IPS-18a (cell line): ENCODE results near the gene COL26A1.
"Not testable (repeated sequence)": the region's sequence is repeated elsewhere in the genome, so short reads cannot be mapped to it uniquely, and the experiment has no call there.

Experiments used
- H3K27ac ChIP-seq: one replicate; pipeline ENCODE4 v1.5.1; 2013; ENCODE audit warnings: low read length
- H3K27me3 ChIP-seq: one replicate; pipeline ENCODE4 v1.6.1; 2013; ENCODE audit warnings: mild to moderate bottlenecking, low read length; ENCODE audit not compliant: control insufficient read depth, insufficient read depth
- H3K36me3 ChIP-seq: one replicate; pipeline ENCODE4 v1.6.1; 2013; ENCODE audit warnings: low read depth, low read length; ENCODE audit not compliant: control insufficient read depth
- H3K4me1 ChIP-seq: one replicate; pipeline ENCODE4 v1.6.1; 2013; ENCODE audit warnings: low read depth, low read length; ENCODE audit not compliant: control insufficient read depth
- H3K4me3 ChIP-seq: one replicate; pipeline ENCODE4 v1.5.1; 2013; ENCODE audit warnings: low read length
- H3K9ac ChIP-seq: one replicate; pipeline ENCODE4 v1.6.1; 2013; ENCODE audit warnings: mild to moderate bottlenecking, low read length, moderate library complexity
- H3K9me3 ChIP-seq: one replicate; pipeline ENCODE4 v1.6.1; 2013; ENCODE audit warnings: low read depth, low read length; ENCODE audit not compliant: control insufficient read depth

The COL26A1 gene

GRCh38 chr7:101490439-101490838 is 127.8 kb downstream of the COL26A1 start:
- not testable (repeated sequence) for H3K36me3 ChIP-seq, H3K27ac ChIP-seq, H3K4me3 ChIP-seq, H3K27me3 ChIP-seq, H3K9ac ChIP-seq, H3K9me3 ChIP-seq
- H3K4me1 ChIP-seq, result peaks cover 20% of the 10 kb centered on the region

DNA sequence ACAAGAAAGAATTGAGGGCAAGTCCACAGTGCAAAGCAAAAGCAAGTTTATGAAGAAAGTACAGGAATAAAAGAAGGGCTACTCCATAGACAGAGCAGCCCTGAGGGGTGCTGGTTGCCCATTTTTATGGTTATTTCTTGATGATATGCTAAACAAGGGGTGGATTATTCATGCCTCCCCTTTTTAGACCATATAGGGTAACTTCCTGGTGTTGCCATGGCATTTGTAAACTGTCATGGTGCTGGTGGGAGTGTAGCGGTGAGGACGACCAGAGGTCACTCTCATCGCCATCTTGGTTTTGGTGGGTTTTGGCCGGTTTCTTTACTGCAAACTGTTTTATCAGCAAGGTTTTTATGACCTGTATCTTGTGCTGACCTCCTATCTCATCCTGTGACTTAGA is 128.8 kb downstream of the COL26A1 start:
- not testable (repeated sequence) for H3K9me3 ChIP-seq, H3K4me3 ChIP-seq, H3K27ac ChIP-seq, H3K27me3 ChIP-seq, H3K36me3 ChIP-seq, H3K9ac ChIP-seq
- H3K4me1 ChIP-seq, result peaks cover 13% of the 10 kb centered on the region

DNA sequence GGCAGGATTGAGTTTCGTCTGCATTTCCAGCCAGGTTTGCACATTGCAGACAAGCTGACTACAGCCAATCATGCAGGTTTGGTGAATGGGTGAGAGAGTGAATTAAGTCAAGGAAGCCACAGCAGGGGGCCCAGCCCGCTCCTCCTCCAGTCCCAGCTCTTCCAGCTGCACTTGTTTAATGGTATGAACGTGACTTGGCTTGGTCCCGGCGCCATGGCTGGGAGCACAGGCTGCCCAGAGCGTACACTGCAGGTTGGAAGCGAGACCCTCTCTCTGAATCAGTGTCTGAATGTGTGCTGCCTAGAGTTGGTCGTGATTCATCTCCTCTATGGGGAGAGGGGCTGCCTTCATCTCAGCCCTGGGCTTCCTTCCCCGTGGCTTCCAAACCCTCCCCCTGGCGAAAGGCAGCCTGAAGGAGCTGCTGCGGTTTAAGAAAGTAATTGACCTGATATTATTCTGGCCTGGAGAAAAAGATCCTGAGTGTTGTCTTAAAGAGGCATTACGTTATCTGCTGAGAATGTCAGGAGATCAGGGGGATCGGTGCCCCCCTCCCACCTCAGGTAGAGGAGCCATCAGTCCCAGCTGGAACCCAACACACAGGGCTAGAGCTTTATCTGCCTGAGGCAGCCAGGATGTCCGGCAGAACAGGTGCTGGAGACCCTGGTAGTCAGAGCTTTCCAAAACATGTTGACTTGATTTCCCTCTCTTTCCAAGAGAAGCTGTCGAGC is 132.1 kb downstream of the COL26A1 start:
- H3K27ac ChIP-seq, result no peak overlapping the region
- H3K27me3 ChIP-seq, result no peaks in the 10 kb centered on the region
- peaks cover 9% of the 10 kb centered on the region for H3K4me1 ChIP-seq
- H3K9ac ChIP-seq, result no peak overlapping the region
- H3K36me3 ChIP-seq, result no peaks in the 10 kb centered on the region
- H3K9me3 ChIP-seq, result no peaks in the 10 kb centered on the region
- no peak overlapping the region for H3K4me3 ChIP-seq

DNA sequence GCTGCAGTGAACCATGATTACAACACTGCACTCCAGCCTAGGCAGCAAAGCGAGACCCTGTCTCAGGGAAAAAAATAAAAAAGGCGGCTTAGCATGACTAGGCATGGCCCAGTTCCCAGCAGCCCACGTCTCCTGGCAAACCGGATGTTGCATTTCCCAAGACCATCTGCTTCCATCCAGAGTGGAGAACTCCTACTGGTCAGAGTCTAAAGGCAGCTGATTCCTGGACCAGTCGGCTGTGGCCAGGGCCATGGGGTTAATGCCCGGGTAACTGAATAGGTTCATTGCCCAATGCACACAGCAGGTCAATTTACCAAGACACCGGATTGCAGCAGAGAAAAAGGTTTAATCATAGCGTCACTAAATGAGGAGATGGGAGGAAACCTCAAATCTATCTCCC is 133.3 kb downstream of the COL26A1 start:
- no peak overlapping the region for H3K4me3 ChIP-seq
- no peaks in the 10 kb centered on the region for H3K9me3 ChIP-seq
- no peak overlapping the region for H3K9ac ChIP-seq
- no peak overlapping the region for H3K27ac ChIP-seq
- H3K36me3 ChIP-seq, result no peaks in the 10 kb centered on the region
- no peaks in the 10 kb centered on the region for H3K27me3 ChIP-seq
- H3K4me1 ChIP-seq, result peaks cover 9% of the 10 kb centered on the region

GRCh38 chr7:101501351-101501750 is 138.7 kb downstream of the COL26A1 start:
- H3K27ac ChIP-seq, result no peak overlapping the region
- no peaks in the 10 kb centered on the region for H3K27me3 ChIP-seq
- no peak overlapping the region for H3K4me3 ChIP-seq
- peaks cover 4% of the 10 kb centered on the region for H3K4me1 ChIP-seq
- no peak overlapping the region for H3K9ac ChIP-seq
- H3K9me3 ChIP-seq, result no peaks in the 10 kb centered on the region
- no peaks in the 10 kb centered on the region for H3K36me3 ChIP-seq

DNA sequence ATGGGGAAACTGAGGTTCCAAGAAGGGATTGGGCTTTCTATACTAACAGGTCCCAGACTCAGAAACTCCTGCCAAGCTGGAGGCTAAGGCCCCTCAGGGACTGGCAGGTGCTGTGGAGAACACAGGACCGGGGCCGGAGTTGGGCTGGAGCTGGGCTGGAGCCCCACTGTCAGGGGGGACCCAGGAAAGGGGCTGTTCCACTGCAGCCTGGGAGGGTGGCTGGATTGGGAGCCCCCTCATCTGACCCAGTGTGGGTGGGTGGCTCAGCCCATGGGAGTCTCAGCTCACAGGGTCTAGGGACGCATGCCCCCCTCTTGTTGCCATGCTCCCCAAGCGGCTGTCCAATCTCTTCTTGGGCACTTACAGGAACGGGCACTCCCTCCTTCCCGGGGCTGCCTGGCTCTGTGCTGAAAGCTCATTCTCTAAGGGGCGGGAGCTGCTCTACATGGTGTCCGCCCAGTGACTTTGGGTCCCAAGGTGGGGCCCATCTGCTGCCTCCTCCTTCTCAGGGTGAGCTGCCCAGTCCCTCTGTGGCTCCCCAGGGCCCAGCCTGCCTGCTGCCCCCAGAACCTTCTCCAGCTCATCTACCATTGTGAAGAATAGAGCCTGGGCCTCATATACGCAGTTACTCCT is 139.9 kb downstream of the COL26A1 start:
- Histone ChIP-seq H3K4me3 (no peak overlapping the region), H3K36me3 (no peaks in the 10 kb centered on the region), H3K27me3 (no peaks in the 10 kb centered on the region), H3K9ac (no peak overlapping the region), H3K9me3 (no peaks in the 10 kb centered on the region), H3K4me1 (peaks cover 8% of the 10 kb centered on the region), H3K27ac (no peak overlapping the region)

DNA sequence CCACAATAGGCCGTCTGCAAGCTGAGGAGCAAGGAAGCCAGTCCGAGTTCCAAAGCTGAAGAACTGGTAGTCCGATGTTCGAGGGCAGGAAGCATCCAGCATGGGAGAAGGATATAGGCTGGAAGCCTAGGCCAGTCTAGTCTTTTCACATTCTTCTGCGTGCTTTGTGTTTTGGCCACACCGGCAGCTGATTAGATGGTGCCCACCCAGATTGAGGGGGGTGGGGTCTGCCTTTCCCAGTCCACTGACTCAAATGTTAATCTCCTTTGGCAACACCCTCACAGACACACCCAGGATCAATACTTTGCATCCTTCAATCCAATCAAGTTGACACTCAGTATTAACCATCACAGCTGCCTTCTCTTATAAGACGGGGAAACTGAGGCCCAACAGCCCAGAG is 142.8 kb downstream of the COL26A1 start:
- H3K36me3 ChIP-seq, H3K4me1 ChIP-seq, H3K9me3 ChIP-seq, H3K27me3 ChIP-seq, H3K9ac ChIP-seq, H3K27ac ChIP-seq, H3K4me3 ChIP-seq: not testable (repeated sequence)

DNA sequence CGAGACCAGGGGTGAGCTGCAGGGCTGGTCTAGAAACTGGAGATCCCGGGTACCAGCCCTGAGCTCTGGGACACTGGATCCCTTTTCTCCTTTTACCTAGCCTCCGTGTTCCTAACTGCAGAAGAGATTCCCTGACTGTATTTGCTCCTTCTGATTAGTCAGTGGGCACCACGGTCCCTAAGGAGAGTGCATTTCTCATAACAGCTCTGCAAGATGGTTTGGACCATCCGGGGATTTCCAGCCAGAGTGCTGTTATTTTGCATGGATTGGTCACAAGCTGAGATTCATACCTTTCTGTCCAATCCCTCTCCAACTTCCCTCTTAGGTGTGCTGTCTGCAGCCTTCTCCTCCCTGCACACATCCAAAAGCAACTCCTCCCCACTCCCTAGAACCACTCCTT is 143.9 kb downstream of the COL26A1 start:
- no peaks in the 10 kb centered on the region for H3K36me3 ChIP-seq
- H3K9ac ChIP-seq, result no peak overlapping the region
- H3K4me1 ChIP-seq, result peaks cover 9% of the 10 kb centered on the region
- H3K9me3 ChIP-seq, result no peaks in the 10 kb centered on the region
- H3K27me3 ChIP-seq, result no peaks in the 10 kb centered on the region
- no peak overlapping the region for H3K27ac ChIP-seq
- H3K4me3 ChIP-seq, result no peak overlapping the region

DNA sequence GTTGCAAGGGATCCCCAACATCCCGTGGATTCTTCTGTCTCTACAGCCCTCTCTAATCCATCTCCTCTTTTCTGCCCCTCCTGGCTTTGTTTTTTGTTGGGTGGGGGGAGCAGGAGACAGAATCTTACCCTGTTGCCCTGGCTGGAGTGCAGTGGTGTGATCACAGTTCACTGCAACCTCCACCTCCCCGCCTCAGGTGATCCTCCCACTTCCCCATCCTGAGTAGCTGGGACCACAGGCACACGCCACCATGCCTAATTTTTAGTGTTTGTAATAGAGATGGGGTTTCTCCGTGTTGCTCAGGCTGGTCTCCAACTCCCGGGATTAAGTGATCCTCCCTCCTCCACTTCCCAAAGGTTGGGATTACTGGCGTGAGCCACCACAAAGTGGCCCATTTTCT is 144.7 kb downstream of the COL26A1 start:
- Histone ChIP-seq H3K36me3 (no peaks in the 10 kb centered on the region), H3K4me3 (no peak overlapping the region), H3K4me1 (peaks cover 9% of the 10 kb centered on the region), H3K27ac (no peak overlapping the region), H3K9me3 (no peaks in the 10 kb centered on the region), H3K9ac (no peak overlapping the region), H3K27me3 (no peaks in the 10 kb centered on the region)

GRCh38 chr7:101507791-101508252 is 145.1 kb downstream of the COL26A1 start:
- Histone ChIP-seq H3K27ac (no peak overlapping the region), H3K4me3 (no peak overlapping the region), H3K27me3 (no peaks in the 10 kb centered on the region), H3K4me1 (peaks cover 9% of the 10 kb centered on the region), H3K9me3 (no peaks in the 10 kb centered on the region), H3K9ac (no peak overlapping the region), H3K36me3 (no peaks in the 10 kb centered on the region)

GRCh38 chr7:101510297-101510696 is 147.6 kb downstream of the COL26A1 start:
- Histone ChIP-seq H3K27me3 (no peaks in the 10 kb centered on the region), H3K4me1 (peaks cover 4% of the 10 kb centered on the region), H3K36me3 (no peaks in the 10 kb centered on the region)

DNA sequence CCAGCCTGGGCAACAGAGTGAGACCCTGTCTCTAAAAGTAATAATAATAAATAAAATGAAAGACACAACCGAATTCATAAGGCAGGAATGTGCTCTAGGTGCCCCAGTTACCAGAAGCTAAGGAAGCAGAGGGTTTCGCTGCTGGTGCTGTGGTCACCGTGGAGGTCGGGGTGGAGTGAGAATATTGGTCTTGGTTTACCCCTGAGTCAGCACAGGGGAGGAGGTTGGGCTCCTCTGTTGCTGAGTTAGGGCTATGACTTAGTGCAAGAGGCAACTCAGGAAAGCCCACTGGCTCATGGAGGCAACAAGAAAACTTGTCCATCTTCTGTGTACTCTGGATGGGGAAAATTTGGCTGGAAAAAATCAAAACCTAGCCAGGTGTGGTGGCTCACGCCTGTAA is 149.3 kb downstream of the COL26A1 start:
- no peaks in the 10 kb centered on the region for H3K36me3 ChIP-seq
- no peaks in the 10 kb centered on the region for H3K9me3 ChIP-seq
- no peak overlapping the region for H3K9ac ChIP-seq
- no peak overlapping the region for H3K27ac ChIP-seq
- H3K4me3 ChIP-seq, result no peak overlapping the region
- peaks cover 8% of the 10 kb centered on the region for H3K4me1 ChIP-seq
- no peaks in the 10 kb centered on the region for H3K27me3 ChIP-seq

More at GRCh38 chr7:101510297-101510696, 147.6 kb downstream of the COL26A1 start:
- Histone ChIP-seq H3K4me3 (no peak overlapping the region), H3K27ac (no peak overlapping the region), H3K9ac (no peak overlapping the region), H3K9me3 (no peaks in the 10 kb centered on the region)
